ENCODE data around the gene BSG.

GRCh38 chr19:585551-586110, 13.2 kb downstream of the BSG start:
- TF ChIP-seq, protein P1, sequence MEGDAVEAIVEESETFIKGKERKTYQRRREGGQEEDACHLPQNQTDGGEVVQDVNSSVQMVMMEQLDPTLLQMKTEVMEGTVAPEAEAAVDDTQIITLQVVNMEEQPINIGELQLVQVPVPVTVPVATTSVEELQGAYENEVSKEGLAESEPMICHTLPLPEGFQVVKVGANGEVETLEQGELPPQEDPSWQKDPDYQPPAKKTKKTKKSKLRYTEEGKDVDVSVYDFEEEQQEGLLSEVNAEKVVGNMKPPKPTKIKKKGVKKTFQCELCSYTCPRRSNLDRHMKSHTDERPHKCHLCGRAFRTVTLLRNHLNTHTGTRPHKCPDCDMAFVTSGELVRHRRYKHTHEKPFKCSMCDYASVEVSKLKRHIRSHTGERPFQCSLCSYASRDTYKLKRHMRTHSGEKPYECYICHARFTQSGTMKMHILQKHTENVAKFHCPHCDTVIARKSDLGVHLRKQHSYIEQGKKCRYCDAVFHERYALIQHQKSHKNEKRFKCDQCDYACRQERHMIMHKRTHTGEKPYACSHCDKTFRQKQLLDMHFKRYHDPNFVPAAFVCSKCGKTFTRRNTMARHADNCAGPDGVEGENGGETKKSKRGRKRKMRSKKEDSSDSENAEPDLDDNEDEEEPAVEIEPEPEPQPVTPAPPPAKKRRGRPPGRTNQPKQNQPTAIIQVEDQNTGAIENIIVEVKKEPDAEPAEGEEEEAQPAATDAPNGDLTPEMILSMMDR (IDR thresholded peaks at IDR 0.05 in 8 of 11, conservative IDR thresholded peaks at IDR 0.05 in 3 of 11), result no peak
- TF ChIP-seq POLR2AphosphoS5 (IDR thresholded peaks at IDR 0.05), result peak in 1 of 3 donors; percentile 51
- no peak for TF ChIP-seq POLR2A (IDR thresholded peaks at IDR 0.05)
